OCI-LY1 (cell line): ENCODE measurements around the gene CAPN12.
"Not testable (repeated sequence)": the region's sequence is repeated elsewhere in the genome, so short reads cannot be mapped to it uniquely, and the experiment has no call there.

Experiments used
- CTCF ChIP-seq: fragments of 200-600 bp; sonication (generic), shearing (Covaris generic); IDR thresholded peaks from 2 replicates; pipeline ENCODE4 v1.5.1; 2017; ENCODE audit warnings: mild to moderate bottlenecking, antibody characterized with exemption, low read length, moderate library complexity, mixed read lengths
- EZH2 ChIP-seq: fragments of 200-600 bp; sonication (generic), shearing (Covaris generic); IDR thresholded peaks from 2 replicates; pipeline ENCODE4 v1.8.0; 2017; ENCODE audit warnings: borderline replicate concordance, mixed run types, mild to moderate bottlenecking, antibody characterized with exemption, low read length, moderate library complexity, mixed read lengths

DNA sequence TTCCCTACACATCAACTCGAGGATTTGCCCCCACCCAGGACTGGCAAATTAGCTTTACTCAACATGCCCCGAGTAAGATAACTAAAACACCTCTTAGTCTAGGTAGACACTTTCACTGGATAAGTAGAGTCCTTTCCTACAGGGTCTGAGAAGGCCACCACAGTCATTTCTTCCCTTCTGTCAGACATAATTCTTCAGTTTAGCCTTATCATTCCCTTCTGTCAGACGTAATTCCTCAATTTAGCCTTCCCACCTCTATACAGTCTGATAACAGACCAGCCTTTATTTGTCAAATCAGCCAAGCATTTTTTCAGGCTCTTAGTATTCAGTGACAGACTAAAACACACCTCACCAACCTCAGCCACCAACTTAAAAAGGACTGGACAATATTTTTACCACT lies 9.5 kb upstream of the CAPN12 start:
- TF ChIP-seq EZH2, CTCF: not testable (repeated sequence)
